Breast epithelium (tissue), 3 donors: ENCODE data around the gene TMEM167A.

ENCODE experiments used
- CTCF ChIP-seq, 3 donors: fragments of 450-650 bp; IDR thresholded peaks; one replicate each; pipeline ENCODE4 v1.5.1; 2016 to 2017; ENCODE audit warnings: antibody characterized with exemption in 3 of 3, mild to moderate bottlenecking in 3 of 3, moderate library complexity in 3 of 3
- POLR2A ChIP-seq: fragments of 450-650 bp; IDR thresholded peaks from one replicate; pipeline ENCODE4 v1.6.1; 2016; ENCODE audit warnings: antibody characterized with exemption, mild to moderate bottlenecking, moderate library complexity

- TF ChIP-seq CTCF (IDR thresholded peaks at IDR 0.05) (no peak), POLR2A (no peak)
Observed at GRCh38 chr5:83118976-83119375, 41.8 kb upstream of the TMEM167A start.
